K562 (cell line): Measurements from ENCODE around the gene FAM50A. TPM values are rescaled to one million over a fixed set of nuclear protein-coding genes. Genes with fewer than 3 reads are reported as not detected.
A peak's percentile ranks its signal among the peaks of the same experiment; 100 is the strongest.

Source experiments
- ARID4B ChIP-seq: sonication (generic); formaldehyde crosslinking; IDR thresholded peaks from 2 replicates; pipeline ENCODE4 v1.8.0; 2022; ENCODE audit warnings: mild to moderate bottlenecking, missing genetic modification reagents
- CHD1 ChIP-seq: fragments of 200-600 bp; sonication (generic); IDR thresholded peaks from one replicate; pipeline ENCODE4 v1.6.1; 2012; ENCODE audit warnings: mild to moderate bottlenecking, moderate library complexity, low read length, inconsistent platforms
- ESRRB ChIP-seq: fragments of 250-450 bp; sonication (Bioruptor Pico); IDR thresholded peaks from 2 replicates; pipeline ENCODE4 v1.5.0; 2020; ENCODE audit warnings: mild to moderate bottlenecking, moderate library complexity, borderline replicate concordance
- ETS2 ChIP-seq: IDR thresholded peaks from 2 replicates; pipeline ENCODE4 v1.6.1; 2016; ENCODE audit warnings: borderline replicate concordance, missing genetic modification characterization, mild to moderate bottlenecking, moderate library complexity, missing compliant biosample characterization; ENCODE audit not compliant: poor library complexity, severe bottlenecking
- EWSR1 ChIP-seq: fragments of 450-650 bp; IDR thresholded peaks from 2 replicates; pipeline ENCODE4 v1.6.1; 2018; ENCODE audit warnings: borderline replicate concordance, mild to moderate bottlenecking, low read depth, moderate library complexity; ENCODE audit not compliant: partially characterized antibody
- MYBL2 ChIP-seq, 2 experiments: fragments of 450-650 bp in 1 of 2; sonication (generic) in 1 of 2; formaldehyde crosslinking in 1 of 2; IDR thresholded peaks; 2 replicates each; pipeline versions ENCODE4 v1.6.1 to v1.8.1; 2017 to 2022; ENCODE audit warnings: borderline replicate concordance in 1 of 2, inconsistent platforms in 1 of 2, low read depth in 1 of 2, mild to moderate bottlenecking in 1 of 2, missing genetic modification reagents in 1 of 2, moderate library complexity in 1 of 2
- POLR2G ChIP-seq: fragments of 200-400 bp; formaldehyde crosslinking; IDR thresholded peaks from 2 replicates; pipeline ENCODE4 v1.6.1; 2017; ENCODE audit warnings: low read depth, mild to moderate bottlenecking, antibody characterized with exemption, low read length, moderate library complexity
- RERE ChIP-seq: sonication (generic); formaldehyde crosslinking; IDR thresholded peaks from 2 replicates; pipeline ENCODE4 v1.8.0; 2023; ENCODE audit warnings: missing genetic modification reagents, mild to moderate bottlenecking, borderline replicate concordance
- SIRT6 ChIP-seq: IDR thresholded peaks from one replicate; pipeline ENCODE4 v1.6.1; 2012; ENCODE audit warnings: low read depth, mild to moderate bottlenecking, control low read depth, inconsistent platforms, low read length, moderate library complexity
- SMARCA5 ChIP-seq: fragments of 450-650 bp; IDR thresholded peaks from 2 replicates; pipeline ENCODE4 v1.6.1; 2016
- TEAD1 ChIP-seq, 2 experiments: fragments of 450-650 bp in 1 of 2; sonication (generic) in 1 of 2; formaldehyde crosslinking; IDR thresholded peaks; 2 replicates each; pipeline versions ENCODE4 v1.4.0 to v1.8.0; 2020 to 2022; ENCODE audit warnings: mild to moderate bottlenecking in 2 of 2, missing genetic modification reagents in 1 of 2
- USF2 ChIP-seq: sonication (generic); formaldehyde crosslinking; IDR thresholded peaks from 2 replicates; pipeline ENCODE4 v1.5.0; 2020; ENCODE audit warnings: missing genetic modification reagents
- polyA plus RNA-seq, 8 experiments: library from polyadenylated mRNA; depleted of rRNA in 4 of 8; stranded (reverse) in 5 of 8; unstranded in 3 of 8; fragments of >200 nt; fragmentation: Nextera tagmentation in 2 of 8; fragmentation: Illumina TruSeq in 1 of 8; extraction: Ambion mirVana in 2 of 8; extraction: Trizol in 1 of 8; gene quantifications; 2 replicates each; pipeline versions ENCODE4 v1.2.1 to v1.2.3, GENCODE V29; 2011 to 2014; ENCODE audit warnings: inconsistent platforms in 1 of 8, missing spikeins in 1 of 8
- total RNA-seq, 7 experiments: library from RNA; depleted of rRNA in 6 of 7; stranded (reverse); fragments of >200 nt in 6 of 7; fragmentation: Illumina TruSeq in 2 of 7; extraction: Trizol in 2 of 7; gene quantifications; 2 replicates each; pipeline versions ENCODE4 v1.2.1 to v1.2.3, GENCODE V29; 2011 to 2021; ENCODE audit warnings: low replicate concordance in 1 of 7

The FAM50A gene
- total and polyA plus RNA-seq, 9 of the 15 experiments (the other 6 are each of a cell fraction or from before 2014, with no cell fraction given), result 4.4 to 114 (median 67.3) TPM

- TF ChIP-seq ARID4B (CRISPR knock-in tag) (no peak), ETS2 (tag) (no peak), MYBL2 (IDR thresholded peaks at IDR 0.05; ENCODE audit: low read depth) (no peak), MYBL2 (CRISPR knock-in tag; IDR thresholded peaks at IDR 0.05; ENCODE audit: borderline replicate concordance) (no peak), POLR2G (0 out of 2 replicates have a peak, but pooled peaks have one; percentile 23), SMARCA5 (no peak), CHD1 (no peak), RERE (CRISPR knock-in tag) (no peak), TEAD1 (CRISPR knock-in tag; IDR thresholded peaks at IDR 0.05) (peak in 1 of 2 experiments; percentile 83; a peak in 2 of 4 replicates), EWSR1 (peak; percentile 96), ESRRB (CRISPR knock-in tag) (peak; percentile 32; the same call in 1 of the 2 replicates), SIRT6 (peak; percentile 81), USF2 (CRISPR knock-in tag) (no peak)
Measured at GRCh38 chrX:154401045-154401799, 42.7 kb upstream of the FAM50A start (continued).
